Epidermal melanocyte (primary cell): ENCODE data around the gene FZR1.

ENCODE experiments used
- DNase-seq: peaks from one replicate; pipeline ENCODE4 v3.0.0; 2011; ENCODE audit warnings: low spot score; ENCODE audit not compliant: insufficient read length

Gene FZR1

GRCh38 chr19:3505598-3506383 is at the start of gene FZR1:
Gene FZR1, plus strand, starts transcription at chr19:3506311. Its CDS starts 16,679 bp downstream, at chr19:3522990.
- DNase-seq = peak; percentile 99

- DNase-seq = no peak
Measured at GRCh38 chr19:3456925-3457527, 49.1 kb upstream of the FZR1 start.

- no peak for DNase-seq
Measured at GRCh38 chr19:3457528-3458228, 48.4 kb upstream of the FZR1 start.

DNA sequence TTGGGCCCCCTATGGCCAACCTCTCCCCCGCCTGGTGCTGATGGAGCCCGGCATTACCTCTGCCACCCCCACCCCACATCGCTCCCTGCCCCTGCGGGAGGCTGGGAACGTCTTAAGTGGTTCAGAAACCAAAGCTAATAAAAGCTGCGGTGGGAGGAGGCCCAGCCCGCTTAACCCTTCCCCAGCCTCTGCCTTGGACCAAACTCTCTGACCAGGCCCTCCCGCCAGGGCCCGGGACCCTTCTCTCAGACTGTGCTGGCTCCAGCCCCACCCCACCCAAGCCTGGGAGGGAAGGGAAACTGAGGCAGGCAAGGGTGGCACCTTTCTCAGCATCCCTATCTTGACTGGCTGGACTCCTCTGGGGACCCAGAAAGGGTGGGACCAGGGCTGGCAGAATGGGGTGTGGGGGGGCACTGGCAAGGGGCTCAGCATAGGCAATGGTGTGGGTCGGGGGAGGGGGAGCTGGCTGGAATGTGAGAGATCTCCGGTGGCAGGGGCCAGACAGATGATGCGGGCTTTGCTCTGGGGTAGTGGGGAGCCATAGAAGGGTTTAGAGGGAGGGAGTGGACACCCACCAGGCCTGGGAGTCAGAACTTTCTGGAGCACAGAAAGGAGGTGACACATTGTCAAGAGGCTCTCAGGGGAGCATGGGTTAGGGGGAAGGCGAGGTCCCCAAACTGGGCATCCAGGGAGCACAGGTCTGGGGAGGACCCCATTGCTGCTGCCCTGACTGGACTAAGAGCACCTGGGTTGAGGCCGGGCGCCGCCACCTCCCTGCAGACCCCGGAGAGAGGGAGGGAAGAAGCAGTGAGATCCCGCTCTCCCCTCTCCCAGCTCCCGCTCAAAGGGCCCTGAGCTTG is 47.7 kb upstream of the FZR1 start:
- no peak for DNase-seq

DNA sequence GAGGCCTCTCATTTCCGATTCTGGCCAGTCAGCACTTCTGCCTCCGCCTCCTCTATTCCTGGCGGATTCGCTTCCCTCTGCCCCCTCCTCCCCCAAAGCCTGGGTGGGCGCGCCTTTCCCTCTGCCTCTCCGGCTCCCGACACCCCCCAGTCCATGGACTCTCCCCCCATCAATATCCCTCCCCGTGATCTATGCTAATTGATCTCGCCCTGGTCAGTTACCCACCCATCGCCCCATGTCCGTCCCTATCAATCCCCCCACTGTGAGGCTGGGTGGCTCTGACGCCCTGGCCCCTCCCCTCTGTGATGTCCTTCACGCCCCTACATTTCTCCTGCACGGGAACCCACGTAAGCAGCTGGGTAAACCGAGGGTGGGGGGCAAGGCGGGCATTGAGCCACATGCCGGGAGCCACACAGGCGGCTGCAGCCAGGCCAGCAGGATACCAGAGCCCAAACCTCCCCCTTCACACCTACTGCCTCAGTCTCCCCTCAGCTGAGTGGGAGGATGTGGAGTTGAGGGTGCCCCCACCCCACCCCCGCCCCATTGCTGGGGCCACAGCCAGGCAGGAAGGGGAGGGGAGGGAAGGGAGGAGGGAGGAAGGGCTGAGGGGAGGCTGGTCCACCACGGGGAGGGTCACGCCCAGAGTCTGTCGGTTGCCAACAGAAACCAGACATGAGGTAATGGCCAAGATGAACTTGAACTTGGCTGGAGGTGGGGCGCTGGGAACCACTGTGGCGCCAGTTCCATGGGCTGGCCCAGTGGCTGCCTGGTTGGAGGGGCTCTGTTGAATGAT is 46.8 kb upstream of the FZR1 start:
- peak; percentile 84 for DNase-seq

GRCh38 chr19:3459965-3460582 is 46.0 kb upstream of the FZR1 start:
- no peak for DNase-seq

DNA sequence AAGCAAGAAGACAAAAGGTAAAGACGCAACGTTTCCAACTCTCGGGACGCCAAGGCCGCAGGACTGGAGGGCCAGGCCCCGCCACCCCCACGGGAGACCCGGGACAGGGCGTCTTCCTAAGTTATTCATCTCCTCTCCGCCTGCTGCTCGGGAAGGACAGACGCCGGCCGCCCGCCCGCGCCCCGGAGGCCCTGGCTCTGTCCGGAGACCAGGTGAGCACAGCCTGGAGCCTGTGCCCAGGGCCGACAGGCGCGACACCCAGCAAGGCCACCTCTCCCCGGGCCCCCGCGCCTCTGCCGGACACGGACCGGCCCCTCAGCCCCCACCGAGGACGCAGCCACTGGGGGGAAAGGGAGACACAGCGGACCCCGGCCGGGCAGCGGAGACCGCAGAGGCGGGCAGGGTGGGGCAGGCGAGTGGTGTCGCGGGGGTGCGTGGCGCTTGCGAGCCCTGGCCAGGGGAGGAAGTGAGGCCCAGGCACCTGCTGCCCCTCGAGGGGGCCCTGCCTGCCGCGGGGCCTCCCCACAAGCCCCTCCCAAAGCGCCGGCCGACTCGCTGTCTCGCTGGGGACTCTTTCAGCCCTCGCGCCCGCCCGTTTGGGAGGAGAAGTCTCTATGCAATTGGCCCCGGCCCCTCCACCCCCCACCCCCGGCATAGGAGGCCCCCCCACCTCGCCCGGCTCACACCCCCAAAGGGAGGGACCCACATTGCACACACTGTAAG is 43.0 kb upstream of the FZR1 start:
- no peak for DNase-seq

DNA sequence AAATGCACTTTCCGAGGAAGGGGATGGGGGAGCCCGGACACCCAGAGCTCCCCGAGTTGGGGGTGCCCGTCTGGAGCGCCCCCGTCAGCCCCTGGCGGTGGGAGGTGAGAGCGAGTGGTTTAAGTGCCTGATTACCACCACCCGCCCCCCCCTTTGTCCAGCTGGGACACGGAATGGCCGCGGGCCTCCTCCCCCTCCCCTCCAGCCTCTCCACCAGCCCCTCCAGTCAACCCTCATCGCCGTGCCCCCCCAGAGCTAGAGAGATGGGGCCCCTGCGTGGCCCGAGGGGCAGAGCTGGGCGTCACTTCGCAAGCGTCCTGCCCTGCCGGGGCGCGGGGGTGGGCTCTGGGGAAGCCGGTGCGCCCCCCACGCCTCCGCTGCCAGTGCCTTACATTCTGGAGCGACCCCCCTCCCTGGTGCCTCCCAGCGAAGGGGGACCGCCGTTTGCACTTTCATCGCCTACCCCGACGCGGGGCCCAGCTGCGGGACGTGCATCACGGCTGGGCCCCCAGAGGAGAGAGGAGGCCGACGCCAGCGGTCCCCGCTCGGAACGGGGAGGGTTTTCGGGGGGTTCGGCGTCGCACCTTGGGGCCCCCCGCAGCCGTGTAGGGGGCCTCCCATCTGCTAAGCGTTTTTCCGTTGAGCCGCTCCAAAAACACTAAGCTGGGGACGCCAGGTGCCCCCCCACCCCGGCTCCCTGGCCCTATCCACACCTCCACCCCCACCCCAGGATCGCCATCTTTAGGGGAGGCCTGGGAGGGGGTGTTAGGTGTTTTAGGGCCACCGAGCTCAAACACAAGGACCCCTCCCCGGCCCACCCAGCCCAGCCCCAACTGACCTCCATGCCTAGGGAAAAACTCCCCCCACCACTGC is 42.2 kb upstream of the FZR1 start:
- no peak for DNase-seq

DNA sequence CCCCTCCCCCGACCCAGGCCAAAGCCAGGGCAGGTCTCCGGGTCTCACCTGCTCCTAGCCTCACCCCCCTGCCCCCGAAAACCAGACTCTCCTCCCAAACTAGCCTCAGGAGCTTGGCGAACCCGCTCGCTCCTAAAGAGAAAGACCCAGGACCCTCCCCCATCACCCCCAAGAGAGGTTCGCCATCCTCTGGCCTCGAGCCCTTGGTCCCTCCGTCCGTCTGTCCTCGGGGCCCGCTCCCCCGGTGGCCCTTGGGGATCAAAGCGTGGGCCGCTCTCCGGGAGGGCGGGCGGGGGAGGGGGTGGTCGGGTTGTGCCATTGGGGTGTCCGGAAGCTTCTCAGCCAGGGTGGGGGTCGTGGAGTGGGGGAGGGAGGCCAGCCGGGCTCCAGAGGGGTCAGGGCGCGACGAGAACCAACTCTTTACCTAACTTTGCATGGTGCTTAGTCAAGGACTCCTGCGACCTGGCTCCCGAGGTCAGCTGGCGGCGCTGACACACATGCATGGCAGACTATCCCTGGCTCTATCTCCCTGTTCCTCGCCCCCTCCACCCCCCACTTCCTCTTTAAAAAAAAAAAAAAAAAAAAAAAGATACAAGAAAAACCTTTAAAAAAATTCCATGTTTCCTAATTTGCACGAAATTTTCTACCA is 41.4 kb upstream of the FZR1 start:
- no peak for DNase-seq

GRCh38 chr19:3465552-3465951 is 40.6 kb upstream of the FZR1 start:
- no peak for DNase-seq

DNA sequence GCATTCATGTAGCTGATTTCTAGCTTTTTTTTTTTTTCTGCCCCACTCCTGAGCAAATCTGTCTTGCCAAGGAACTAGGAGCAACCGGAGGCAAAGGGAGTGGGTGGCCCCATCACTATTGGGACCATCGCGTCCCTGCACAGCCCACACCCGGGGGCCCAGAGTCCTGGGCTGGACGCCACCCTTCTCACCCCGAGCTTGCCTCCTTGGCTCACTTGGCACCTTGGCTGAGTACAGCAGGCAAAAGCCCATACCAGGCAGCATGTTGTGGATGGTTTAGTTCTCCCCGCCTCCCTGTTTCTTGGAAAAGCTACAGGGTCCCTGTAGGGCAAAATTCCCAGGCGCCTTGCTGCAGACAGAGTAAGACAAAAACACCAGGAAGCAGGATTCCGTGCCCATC is 39.5 kb upstream of the FZR1 start:
- DNase-seq = no peak

DNA sequence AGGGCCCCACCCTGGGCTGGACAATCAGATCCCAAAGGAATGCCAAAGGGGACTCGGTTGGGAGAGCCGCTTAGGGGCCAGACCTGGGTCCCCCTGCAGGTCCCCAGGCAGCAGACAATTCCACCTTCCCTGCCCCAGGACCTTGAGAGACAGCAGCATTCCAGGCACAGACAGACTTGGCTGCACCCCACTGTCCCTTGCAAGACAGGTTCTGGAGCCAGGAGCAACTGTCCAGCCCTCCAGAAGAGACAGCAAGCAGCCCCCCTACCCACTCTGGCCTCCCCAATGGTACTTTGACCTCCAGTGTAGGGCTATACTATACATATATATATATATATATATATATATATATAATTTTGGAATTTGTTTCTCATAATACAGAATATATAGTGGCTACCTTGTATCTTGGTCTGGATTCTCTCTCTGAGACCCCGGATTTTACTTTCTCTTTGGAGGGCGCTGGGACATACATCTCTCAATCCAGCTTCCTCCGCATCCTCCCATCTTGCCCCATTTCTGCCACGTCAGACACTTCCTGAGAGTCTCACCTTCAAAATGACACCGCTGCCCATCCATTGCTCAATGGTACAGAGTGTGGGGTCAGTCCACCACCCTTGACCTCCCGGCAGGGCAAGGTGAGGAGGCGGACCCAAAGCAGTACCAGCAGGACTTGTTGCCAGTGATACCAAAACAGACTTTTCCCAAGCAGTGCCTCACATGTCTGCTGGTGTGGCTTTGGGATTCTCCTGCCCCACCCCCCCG is 38.5 kb upstream of the FZR1 start:
- DNase-seq = no peak

- DNase-seq = no peak
Measured at GRCh38 chr19:3468211-3468610, 37.9 kb upstream of the FZR1 start.

- no peak for DNase-seq
Measured at GRCh38 chr19:3469638-3470499, 36.2 kb upstream of the FZR1 start.

- DNase-seq = no peak
Measured at GRCh38 chr19:3470500-3471128, 35.5 kb upstream of the FZR1 start.
